ENCODE measurements around the gene VPS8. TPM values are rescaled to one million over a fixed set of nuclear protein-coding genes. Genes with fewer than 3 reads are reported as not detected.

The VPS8 gene
- total and polyA plus RNA-seq, 8 donors = 41.5 to 114 (median 51.3) TPM

DNA sequence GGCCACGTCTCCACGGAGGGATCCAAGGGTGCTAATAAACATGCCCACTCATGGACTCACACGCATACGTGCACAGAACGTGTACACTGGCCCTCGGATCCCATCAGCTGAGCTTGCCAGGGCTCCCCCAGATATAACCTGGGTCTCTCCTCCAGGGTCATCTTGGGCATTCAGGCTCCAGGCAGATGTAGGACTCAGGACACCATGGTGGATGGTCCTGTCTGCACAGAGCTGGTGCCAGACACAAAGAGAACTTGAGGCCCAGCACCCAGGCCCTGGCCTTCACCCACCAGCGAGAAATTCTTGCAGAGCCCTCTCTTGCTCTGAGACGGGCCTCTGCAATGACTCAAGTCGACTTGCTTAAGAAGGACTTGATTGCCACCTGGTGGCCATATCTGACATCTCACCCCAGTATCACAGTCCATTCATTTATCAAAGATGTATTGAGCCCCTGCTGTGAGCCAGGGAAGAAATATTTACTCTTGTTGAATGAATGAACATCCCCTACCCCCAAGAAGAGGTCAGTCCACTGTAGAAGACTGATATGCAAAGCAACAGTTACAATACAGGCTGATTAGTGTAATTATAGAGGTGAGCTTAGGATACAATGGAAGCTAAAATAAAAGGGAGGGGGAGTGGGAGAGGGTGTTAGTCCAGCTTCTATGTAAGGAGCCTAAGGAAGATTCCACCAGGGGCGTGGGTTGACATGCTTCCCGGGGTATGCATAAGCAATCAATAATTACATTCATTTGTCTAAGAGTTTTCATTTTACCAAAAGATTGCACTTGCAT, 34.2 kb upstream of the VPS8 start:
- intact Hi-C loops (cut with DNase I) = no loop called here
- no peak overlapping the region for H3K4me3 ChIP-seq
- no peaks in the 10 kb centered on the region for H3K9me3 ChIP-seq
- DNase-seq (peak in 3 of 4 donors; percentile 85 to 95 (median 86)), ATAC-seq (peak; percentile 95)
- H3K27ac ChIP-seq = no peak overlapping the region
- TF ChIP-seq, protein P1, sequence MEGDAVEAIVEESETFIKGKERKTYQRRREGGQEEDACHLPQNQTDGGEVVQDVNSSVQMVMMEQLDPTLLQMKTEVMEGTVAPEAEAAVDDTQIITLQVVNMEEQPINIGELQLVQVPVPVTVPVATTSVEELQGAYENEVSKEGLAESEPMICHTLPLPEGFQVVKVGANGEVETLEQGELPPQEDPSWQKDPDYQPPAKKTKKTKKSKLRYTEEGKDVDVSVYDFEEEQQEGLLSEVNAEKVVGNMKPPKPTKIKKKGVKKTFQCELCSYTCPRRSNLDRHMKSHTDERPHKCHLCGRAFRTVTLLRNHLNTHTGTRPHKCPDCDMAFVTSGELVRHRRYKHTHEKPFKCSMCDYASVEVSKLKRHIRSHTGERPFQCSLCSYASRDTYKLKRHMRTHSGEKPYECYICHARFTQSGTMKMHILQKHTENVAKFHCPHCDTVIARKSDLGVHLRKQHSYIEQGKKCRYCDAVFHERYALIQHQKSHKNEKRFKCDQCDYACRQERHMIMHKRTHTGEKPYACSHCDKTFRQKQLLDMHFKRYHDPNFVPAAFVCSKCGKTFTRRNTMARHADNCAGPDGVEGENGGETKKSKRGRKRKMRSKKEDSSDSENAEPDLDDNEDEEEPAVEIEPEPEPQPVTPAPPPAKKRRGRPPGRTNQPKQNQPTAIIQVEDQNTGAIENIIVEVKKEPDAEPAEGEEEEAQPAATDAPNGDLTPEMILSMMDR (IDR thresholded peaks at IDR 0.05) = peak; percentile 71 to 90
- H3K36me3 ChIP-seq = no peaks in the 10 kb centered on the region
- H3K27me3 ChIP-seq = peaks cover 0 to 22% of the 10 kb centered on the region in 2 donors
- peaks cover 0 to 4% of the 10 kb centered on the region in 2 donors for H3K4me1 ChIP-seq

DNA sequence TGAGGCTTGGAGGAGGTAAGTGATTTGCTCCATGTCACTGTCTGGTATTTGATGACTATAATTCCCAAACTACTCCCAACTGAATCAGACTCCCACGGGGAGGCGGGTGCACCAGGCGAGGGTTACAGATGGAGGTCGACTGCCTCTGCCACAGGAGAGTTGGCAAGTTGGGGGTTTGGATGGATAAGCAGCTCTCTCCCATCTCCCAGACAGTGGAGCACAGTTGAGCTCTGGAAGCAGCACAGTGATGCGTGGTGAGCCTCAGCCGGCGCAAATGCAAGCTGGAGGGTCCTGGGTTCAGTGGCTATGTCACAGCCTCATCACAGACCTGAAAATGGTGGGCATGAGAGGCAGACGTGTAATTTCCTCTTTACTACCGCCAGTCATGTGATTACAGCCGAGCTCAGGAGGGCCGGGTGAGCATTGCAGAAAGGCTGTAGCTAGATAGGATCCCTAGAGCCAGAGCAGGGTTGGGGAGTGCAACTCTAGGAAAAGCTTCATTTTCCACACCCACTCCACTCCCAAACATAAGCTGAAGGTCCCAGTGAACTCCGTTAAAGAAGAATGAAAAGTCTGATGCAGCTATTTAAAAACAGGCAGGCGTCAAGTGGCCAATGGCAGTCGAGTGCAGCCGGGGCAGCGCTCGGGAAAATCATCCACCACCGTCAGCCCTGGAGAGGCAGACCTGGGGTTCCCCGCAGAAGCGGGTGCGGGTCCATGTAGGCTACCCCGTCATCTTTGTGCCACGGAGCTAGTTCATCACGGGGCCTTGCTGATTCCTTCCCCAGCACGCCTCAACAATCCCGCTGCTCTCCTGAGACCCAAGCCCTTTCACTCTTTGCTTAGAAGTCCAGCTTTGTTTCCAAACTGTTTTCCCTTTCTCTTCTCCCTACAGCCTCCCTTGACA, 33.3 kb upstream of the VPS8 start:
- intact Hi-C loops (cut with DNase I) = no loop called here

DNA sequence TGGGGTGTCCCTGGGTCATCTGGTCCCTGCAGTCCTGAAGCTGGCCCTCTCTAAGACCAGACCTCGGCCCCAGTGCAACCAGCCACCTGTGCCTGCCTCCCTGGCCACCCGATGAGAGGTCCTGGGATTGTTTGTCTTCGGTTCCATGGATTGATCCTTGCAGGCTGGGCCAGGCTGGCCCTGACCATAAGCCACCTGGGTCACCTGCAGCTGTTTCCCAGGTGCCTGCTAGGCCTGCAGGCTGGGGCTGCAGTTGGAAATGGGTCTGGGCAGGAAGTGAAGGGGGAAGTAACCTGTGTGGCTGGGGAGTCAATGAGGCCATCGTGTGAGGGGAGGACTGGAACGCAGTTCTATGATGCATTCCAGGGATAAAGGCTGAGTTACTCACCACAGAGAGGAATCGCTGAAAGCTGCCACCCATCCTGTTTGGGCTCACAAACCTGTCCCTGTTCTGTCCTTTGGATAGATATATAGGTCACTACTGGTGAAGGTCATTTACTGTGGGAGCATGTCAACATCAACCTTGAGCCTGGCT, 30.9 kb upstream of the VPS8 start:
- TF ChIP-seq, protein P1 (IDR thresholded peaks at IDR 0.05) = no peak
- no peak for DNase-seq
- Histone ChIP-seq H3K4me3 (no peak overlapping the region), H3K27ac (no peak overlapping the region), H3K27me3 (peaks cover 0 to 22% of the 10 kb centered on the region in 2 donors), H3K9me3 (no peaks in the 10 kb centered on the region), H3K4me1 (peaks cover 4% of the 10 kb centered on the region in 2 donors), H3K36me3 (no peaks in the 10 kb centered on the region)
- ATAC-seq = no peak
- intact Hi-C loops (cut with DNase I) = no loop called here

More for the DNA sequence above, 33.3 kb upstream of the VPS8 start:
- no peaks in the 10 kb centered on the region for H3K9me3 ChIP-seq
- peaks cover 0 to 22% of the 10 kb centered on the region in 2 donors for H3K27me3 ChIP-seq
- DNase-seq (no peak), ATAC-seq (peak; percentile 9)
- TF ChIP-seq, protein P1 (IDR thresholded peaks at IDR 0.05) = no peak
- no peaks in the 10 kb centered on the region for H3K36me3 ChIP-seq
- peaks cover 0 to 4% of the 10 kb centered on the region in 2 donors for H3K4me1 ChIP-seq
- H3K27ac ChIP-seq = no peak overlapping the region
- no peak overlapping the region for H3K4me3 ChIP-seq

DNA sequence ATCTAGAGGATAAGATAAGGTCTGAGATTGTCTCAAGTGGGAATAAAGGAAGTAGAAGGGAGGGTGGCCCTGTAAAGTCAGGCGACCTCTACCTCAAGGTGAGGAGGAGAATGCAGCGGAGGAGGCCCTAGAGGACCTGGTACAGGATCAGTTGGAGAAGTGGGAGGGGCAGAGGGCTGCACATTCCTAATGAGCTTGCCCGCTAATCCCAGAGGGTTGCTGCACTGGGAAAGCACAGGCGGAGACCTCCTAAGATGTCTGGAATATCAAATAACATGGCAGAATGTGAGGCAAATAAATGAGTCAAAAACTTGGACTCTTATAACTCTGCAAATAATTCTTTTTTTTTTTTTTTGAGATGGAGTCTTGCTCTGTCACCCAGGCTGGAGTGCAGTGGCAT, 30.2 kb upstream of the VPS8 start:
- ATAC-seq = no peak
- Histone ChIP-seq H3K4me1 (peaks cover 7 to 12% of the 10 kb centered on the region in 2 donors), H3K27ac (no peak overlapping the region), H3K9me3 (no peaks in the 10 kb centered on the region), H3K36me3 (no peaks in the 10 kb centered on the region), H3K27me3 (peaks cover 0 to 22% of the 10 kb centered on the region in 2 donors), H3K4me3 (no peak overlapping the region)
- TF ChIP-seq, protein P1 (IDR thresholded peaks at IDR 0.05) = no peak
- DNase-seq = no peak
- intact Hi-C loops (cut with DNase I) = no loop called here

All from left lung (tissue), 10 donors.